Upper lobe of right lung (tissue), 1 donor: ENCODE results near the gene GRAMD1B. TPM values are rescaled to one million over a fixed set of nuclear protein-coding genes. Genes with fewer than 3 reads are reported as not detected.
"Not testable (repeated sequence)": the region's sequence is repeated elsewhere in the genome, so short reads cannot be mapped to it uniquely, and the experiment has no call there.

Source experiments
- ATAC-seq: fragments of 200-7000 bp; cut with Tn5 transposase; one replicate; pipeline ENCODE4 v1.9.1; 2020; ENCODE audit warnings: mild to moderate bottlenecking, moderate library complexity
- DNase-seq: peaks from one replicate; pipeline ENCODE4 v3.0.0-alpha.2; 2020
- H3K27ac ChIP-seq: fragments of 200-600 bp; one replicate; pipeline ENCODE4 v1.8.0; 2022
- H3K27me3 ChIP-seq: fragments of 200-600 bp; one replicate; pipeline ENCODE4 v1.8.0; 2022; ENCODE audit warnings: mild to moderate bottlenecking
- H3K36me3 ChIP-seq: fragments of 200-600 bp; one replicate; pipeline ENCODE4 v1.8.0; 2022
- H3K4me1 ChIP-seq: fragments of 200-600 bp; one replicate; pipeline ENCODE4 v1.8.0; 2022
- H3K4me3 ChIP-seq: fragments of 200-600 bp; one replicate; pipeline ENCODE4 v1.8.0; 2022; ENCODE audit warnings: mild to moderate bottlenecking
- H3K9me3 ChIP-seq: fragments of 200-600 bp; one replicate; pipeline ENCODE4 v1.8.0; 2022
- intact Hi-C: fragments of 100-400 bp; cut with DNase I; formaldehyde crosslinking; loops from one replicate; pipeline ENCODE4 v1.11.0; 2022
- total RNA-seq: library from RNA; stranded (reverse); fragmentation: NEBNext Ultra II Directional; extraction: Animal tissue kit (Norgen Biotek cat#: 25700); gene quantifications from one replicate; pipeline ENCODE4 v1.2.1, GENCODE V29; 2021
- TF ChIP-seq, protein P1 (sequence below): fragments of 200-600 bp; IDR thresholded peaks from one replicate; pipeline ENCODE4 v1.8.0; 2022; ENCODE audit warnings: antibody characterized with exemption
- donor health status: DM: no; HTN: yes; CAD: no; lungs with severe emphysema.

The GRAMD1B gene
- total RNA-seq, 1 donor from 2014 or later = 4.8 TPM

DNA sequence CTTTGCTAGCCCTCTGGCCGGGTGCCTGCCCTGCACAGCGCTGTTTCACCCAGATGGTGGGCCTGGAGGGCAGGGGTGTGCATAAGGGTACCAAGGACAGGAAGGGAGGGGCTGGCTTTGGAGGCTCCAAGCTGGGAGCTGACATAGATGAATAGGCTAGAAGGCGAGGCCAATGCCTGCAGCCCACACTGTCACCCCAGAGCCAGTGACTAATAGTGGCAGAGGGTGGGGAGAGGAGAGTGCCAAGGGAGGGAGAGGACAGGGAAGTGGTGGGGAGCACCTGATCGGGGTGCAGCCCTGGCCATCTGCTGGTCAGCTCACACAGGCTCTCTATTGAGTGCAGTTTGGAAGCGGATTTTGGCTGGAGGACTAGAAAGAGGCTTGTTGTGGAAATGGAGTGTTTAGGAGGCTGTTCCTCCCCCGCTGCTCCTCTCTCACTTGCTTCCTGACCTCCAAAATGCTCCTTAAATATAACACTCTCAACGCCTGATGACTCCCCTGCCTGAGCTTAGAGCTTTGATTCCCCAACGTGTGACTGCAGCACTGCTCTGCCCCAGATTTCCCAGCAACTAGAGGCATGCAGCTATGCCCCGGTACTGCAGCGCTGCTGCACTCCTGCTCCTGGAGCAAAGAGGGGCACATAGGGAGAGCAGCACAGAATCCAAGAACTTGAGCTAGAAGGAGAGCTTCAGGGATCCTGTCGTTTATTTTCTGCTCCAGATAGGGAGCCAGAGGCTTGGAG is 89.2 kb downstream of the GRAMD1B start:
- intact Hi-C loops = no loop called here
- Histone ChIP-seq H3K4me3 (no peak overlapping the region), H3K36me3 (no peaks in the 10 kb centered on the region), H3K4me1 (no peaks in the 10 kb centered on the region), H3K27ac (no peak overlapping the region), H3K27me3 (peaks cover 12% of the 10 kb centered on the region), H3K9me3 (no peaks in the 10 kb centered on the region)
- no peak for DNase-seq
- peak; percentile 86 for ATAC-seq
- TF ChIP-seq, protein P1, sequence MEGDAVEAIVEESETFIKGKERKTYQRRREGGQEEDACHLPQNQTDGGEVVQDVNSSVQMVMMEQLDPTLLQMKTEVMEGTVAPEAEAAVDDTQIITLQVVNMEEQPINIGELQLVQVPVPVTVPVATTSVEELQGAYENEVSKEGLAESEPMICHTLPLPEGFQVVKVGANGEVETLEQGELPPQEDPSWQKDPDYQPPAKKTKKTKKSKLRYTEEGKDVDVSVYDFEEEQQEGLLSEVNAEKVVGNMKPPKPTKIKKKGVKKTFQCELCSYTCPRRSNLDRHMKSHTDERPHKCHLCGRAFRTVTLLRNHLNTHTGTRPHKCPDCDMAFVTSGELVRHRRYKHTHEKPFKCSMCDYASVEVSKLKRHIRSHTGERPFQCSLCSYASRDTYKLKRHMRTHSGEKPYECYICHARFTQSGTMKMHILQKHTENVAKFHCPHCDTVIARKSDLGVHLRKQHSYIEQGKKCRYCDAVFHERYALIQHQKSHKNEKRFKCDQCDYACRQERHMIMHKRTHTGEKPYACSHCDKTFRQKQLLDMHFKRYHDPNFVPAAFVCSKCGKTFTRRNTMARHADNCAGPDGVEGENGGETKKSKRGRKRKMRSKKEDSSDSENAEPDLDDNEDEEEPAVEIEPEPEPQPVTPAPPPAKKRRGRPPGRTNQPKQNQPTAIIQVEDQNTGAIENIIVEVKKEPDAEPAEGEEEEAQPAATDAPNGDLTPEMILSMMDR = no peak

GRCh38 chr11:123519797-123520193 is 89.7 kb downstream of the GRAMD1B start:
- intact Hi-C loops = no loop called here
- Histone ChIP-seq H3K36me3 (no peaks in the 10 kb centered on the region), H3K4me1 (no peaks in the 10 kb centered on the region), H3K9me3 (no peaks in the 10 kb centered on the region), H3K4me3 (no peak overlapping the region), H3K27me3 (peaks cover 8% of the 10 kb centered on the region), H3K27ac (no peak overlapping the region)
- TF ChIP-seq, protein P1 = no peak
- no peak for DNase-seq
- no peak for ATAC-seq

DNA sequence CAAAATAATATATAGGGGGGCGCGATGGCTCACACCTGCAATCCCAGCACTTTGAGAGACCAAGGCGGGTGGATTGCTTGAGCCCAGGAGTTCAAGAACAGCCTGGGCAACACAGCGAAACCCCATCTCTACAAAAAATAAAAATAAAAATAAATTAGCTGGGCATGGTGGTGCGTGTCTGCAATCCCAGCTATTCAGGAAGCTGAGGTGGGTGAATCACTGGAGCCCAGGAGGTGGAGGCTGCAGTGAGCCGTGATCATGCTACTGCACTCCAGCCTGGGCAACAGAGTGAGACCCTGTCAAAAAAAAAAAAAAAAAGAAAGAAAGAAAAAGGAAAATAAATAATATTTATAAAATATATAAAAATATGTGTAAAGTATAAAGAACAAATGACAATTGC is 90.4 kb downstream of the GRAMD1B start:
- H3K4me3 ChIP-seq, intact Hi-C loops, H3K36me3 ChIP-seq, ATAC-seq, H3K27ac ChIP-seq, DNase-seq, H3K4me1 ChIP-seq, H3K9me3 ChIP-seq: not testable (repeated sequence)
- H3K27me3 ChIP-seq = peaks cover 13% of the 10 kb centered on the region

DNA sequence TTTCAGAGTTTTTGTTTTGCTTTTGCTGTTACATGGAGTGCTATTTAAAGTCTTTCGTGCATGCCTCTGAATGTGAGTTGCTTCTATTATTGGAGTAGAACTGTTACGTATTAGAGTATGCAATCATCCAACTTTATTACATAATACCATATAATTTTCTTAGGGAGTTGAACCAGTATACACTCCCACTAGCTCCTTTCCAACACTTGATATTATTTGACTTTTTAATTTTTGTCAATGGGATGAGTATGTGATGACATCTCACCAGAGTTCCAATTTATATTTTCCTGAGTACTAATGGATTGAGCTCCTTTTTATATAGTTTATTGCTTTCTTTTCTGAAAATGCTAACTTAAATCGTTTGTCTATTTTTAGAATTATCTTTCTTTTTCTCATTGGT is 90.9 kb downstream of the GRAMD1B start:
- TF ChIP-seq, protein P1 = no peak
- ATAC-seq (no peak), DNase-seq (no peak)
- Histone ChIP-seq H3K27me3 (peaks cover 17% of the 10 kb centered on the region), H3K27ac (no peak overlapping the region), H3K36me3 (no peaks in the 10 kb centered on the region), H3K4me3 (no peak overlapping the region), H3K4me1 (no peaks in the 10 kb centered on the region), H3K9me3 (no peaks in the 10 kb centered on the region)
- intact Hi-C loops = no loop called here

DNA sequence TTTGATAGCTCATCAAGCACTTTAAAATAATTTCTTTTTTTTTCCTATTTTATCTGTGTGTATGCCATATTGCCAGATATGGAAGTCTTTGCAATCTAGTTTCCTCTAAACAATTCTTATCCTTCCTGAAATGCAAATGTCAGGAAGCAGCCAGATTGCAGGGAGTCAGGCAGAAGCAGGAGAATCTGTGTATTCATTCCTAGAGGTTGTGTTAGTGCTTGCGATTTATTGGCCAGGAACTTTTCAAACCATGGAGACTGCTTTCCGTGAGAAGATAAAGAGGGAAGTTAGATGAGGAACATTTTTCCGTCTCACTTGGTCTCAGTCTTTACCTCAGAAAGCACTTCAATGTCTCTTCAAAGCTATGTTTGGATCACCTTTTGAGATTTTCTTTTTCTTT is 91.9 kb downstream of the GRAMD1B start:
- no peak for DNase-seq
- H3K4me1 ChIP-seq = no peaks in the 10 kb centered on the region
- H3K9me3 ChIP-seq = no peaks in the 10 kb centered on the region
- no peak for ATAC-seq
- no peak overlapping the region for H3K4me3 ChIP-seq
- intact Hi-C loops = no loop called here
- peaks cover 25% of the 10 kb centered on the region for H3K27me3 ChIP-seq
- TF ChIP-seq, protein P1 = no peak
- H3K36me3 ChIP-seq = no peaks in the 10 kb centered on the region
- H3K27ac ChIP-seq = no peak overlapping the region

DNA sequence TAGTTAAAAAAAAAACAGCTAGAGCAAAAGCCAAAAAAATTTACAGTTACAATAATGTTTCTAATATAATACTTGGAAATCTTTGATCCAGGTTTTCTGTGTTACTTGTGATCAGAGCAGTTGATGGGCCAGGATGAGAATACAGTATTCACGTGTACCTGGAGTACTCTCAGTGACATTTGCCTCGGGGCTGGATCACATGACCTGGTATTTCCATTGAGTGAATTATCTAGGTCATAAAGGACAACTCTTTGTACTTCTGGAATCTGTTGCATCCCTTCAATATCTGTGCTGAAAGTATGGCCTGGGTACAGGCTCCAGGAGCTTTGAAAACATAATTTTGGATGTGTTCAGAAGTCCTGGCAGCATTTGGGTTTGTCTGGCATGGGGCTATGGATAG is 93.5 kb downstream of the GRAMD1B start:
- peaks cover 25% of the 10 kb centered on the region for H3K27me3 ChIP-seq
- TF ChIP-seq, protein P1 = no peak
- no peak overlapping the region for H3K27ac ChIP-seq
- no peak overlapping the region for H3K4me3 ChIP-seq
- no peaks in the 10 kb centered on the region for H3K4me1 ChIP-seq
- ATAC-seq (no peak), DNase-seq (no peak)
- no peaks in the 10 kb centered on the region for H3K36me3 ChIP-seq
- H3K9me3 ChIP-seq = no peaks in the 10 kb centered on the region
- intact Hi-C loops = no loop called here
